ENCODE results near the gene FHL5.
"Not testable (repeated sequence)": the region's sequence is repeated elsewhere in the genome, so short reads cannot be mapped to it uniquely, and the experiment has no call there.

The FHL5 gene

GRCh38 chr6:96611342-96611991 lies 48.5 kb downstream of the FHL5 start:
- no peak for DNase-seq

- DNase-seq = no peak
These were observed 50.5 kb downstream of the FHL5 start for GRCh38 chr6:96613291-96613999.

DNA sequence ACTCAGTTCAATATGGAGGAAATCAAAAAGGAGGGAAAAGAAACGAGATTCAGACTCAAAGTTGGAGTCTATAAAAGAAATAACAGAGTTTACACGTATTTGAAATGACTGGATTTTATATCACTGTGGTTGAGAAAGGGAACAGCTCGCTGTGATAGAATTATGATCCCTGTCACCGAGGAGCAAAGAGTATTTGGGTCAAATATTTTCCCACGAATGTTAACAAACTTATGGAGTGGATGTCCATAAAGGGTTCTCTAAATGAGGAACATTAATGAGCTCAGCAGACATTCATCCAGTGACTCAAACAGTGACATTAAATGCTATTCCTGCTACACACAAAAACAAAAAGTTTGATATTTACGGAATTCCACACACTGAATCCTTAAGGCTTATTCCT lies 57.9 kb downstream of the FHL5 start:
- no peak for DNase-seq

- no peak for DNase-seq
These were observed 59.1 kb downstream of the FHL5 start for GRCh38 chr6:96621983-96622382.

DNA sequence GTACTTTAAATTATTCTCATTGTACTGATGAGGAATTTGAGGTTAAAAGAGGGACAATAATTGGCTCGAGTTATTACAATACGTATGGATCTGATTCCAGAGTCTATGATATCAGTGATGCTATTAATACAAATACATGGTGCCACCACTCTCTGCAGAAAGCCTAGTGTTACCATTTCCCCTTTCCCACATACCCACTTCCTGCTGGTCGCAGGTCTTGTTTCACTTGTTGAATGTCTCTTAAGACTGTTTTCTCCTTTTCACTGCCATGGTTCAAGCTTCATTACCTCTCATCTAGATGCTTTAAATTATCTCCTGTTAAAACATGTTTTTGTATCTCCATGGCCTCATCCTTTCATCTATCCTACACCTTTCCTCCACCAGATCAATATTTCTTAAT lies 62.0 kb downstream of the FHL5 start:
- no peak for DNase-seq

DNA sequence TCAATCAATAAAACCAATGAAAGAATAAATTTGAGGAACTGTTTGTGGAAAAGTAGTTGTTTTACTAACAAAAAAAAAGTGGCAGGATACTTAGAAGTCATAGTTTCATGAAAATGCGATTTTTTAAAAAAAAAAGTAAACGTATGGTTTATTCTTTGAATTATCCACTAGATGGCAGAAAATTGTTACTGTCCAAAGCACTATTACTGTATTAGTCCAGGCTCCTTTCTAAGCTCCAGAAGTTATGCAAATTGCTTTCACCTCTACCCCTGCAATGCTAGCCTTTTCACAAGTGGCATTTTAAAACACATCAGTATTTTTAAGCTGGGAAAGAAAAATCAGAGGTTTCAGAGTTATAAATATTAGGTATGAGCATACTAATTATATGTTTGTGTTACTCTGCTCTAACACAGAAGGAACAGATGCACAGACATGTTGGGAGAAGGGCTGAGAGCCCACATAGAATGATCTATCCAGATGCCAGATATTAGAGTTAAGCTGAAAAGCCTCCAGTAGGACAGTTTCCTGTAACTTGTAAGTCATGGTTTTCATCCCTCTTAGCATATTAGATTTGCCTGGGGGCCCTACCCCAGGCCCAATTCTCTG lies 63.9 kb downstream of the FHL5 start:
- no peak for DNase-seq

DNA sequence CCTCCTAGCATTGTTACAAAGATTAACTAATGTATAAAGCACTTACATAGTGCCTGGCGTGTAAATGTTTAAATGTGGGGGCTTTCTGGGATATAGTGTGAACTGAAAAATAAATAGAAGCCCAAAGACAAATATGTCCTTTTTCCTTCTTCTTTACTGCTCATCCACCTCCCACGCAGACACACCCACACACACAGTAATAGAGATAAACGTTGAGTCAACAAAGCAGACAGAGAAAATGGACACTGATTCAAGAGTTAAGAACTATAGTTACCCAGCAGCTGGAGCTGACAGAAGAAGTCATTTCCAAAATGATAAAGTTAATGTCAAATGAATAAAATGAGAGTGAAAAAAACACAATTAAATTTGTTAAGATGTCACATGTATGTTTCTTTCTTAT lies 68.3 kb downstream of the FHL5 start:
- no peak for DNase-seq

- DNase-seq = not testable (repeated sequence)
These were observed 75.1 kb downstream of the FHL5 start for GRCh38 chr6:96637979-96638378.

DNA sequence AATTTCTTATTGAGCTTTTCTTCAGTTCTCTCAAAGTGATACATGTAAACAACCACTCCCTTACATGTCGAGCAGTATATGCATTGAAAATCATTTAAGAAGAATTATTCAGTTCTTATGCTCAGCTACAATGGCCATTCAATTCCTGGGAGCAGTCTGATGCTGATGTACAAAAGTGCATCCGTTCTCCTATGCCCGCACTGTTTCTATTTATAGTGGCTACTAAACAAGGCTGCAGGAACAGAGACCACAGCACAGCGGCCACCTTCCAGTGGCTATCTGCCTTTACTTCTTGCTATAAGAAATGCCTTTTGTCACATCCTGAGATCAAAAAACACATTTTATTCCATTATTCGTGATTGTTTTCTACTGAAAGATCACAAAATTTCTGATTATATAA lies 82.2 kb downstream of the FHL5 start:
- DNase-seq = no peak

GRCh38 chr6:96649926-96650325 lies 87.0 kb downstream of the FHL5 start:
- no peak for DNase-seq

DNA sequence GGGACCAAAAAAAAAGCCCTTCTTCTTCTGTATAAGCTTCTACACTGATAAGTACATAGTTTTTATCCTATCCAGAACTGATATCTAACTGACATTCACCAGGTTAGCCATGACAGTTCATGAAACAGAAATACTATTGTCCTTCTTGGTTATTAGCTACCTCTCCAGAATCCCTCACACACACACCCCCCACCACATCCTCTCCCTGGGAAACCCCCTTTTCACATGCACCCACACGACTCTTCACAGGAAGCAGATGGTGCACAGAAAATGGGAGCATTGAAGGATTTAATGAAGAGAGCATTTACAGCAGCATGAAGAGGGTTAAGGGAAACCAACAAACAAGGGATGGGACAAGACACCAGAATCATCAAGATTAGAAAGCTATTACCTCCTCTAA lies 88.9 kb downstream of the FHL5 start:
- no peak for DNase-seq

- no peak for DNase-seq
These were observed 89.6 kb downstream of the FHL5 start for GRCh38 chr6:96652552-96652951.

- DNase-seq = no peak
These were observed 90.3 kb downstream of the FHL5 start for GRCh38 chr6:96653181-96653580.

GRCh38 chr6:96656567-96656966 lies 93.6 kb downstream of the FHL5 start:
- no peak for DNase-seq

GRCh38 chr6:96657344-96657743 lies 94.4 kb downstream of the FHL5 start:
- DNase-seq = no peak

GRCh38 chr6:96659084-96659845 lies 96.3 kb downstream of the FHL5 start:
- DNase-seq = no peak
